HFFc6 (cell line): ENCODE results near the gene NTMT1. TPM values are rescaled to one million over a fixed set of nuclear protein-coding genes. Genes with fewer than 3 reads are reported as not detected.
A peak's percentile ranks its signal among the peaks of the same experiment; 100 is the strongest.

Experiments used
- DNase-seq: peaks from one replicate; pipeline ENCODE4 v3.0.0-alpha.2; 2018
- H3K27ac Mint-ChIP-seq: 2 replicates; pipeline ENCODE4 v1.8.0; 2020; ENCODE audit warnings: mild to moderate bottlenecking, mixed read lengths
- H3K27me3 Mint-ChIP-seq: 2 replicates; pipeline ENCODE4 v1.8.0; 2021; ENCODE audit warnings: mild to moderate bottlenecking, moderate library complexity, mixed read lengths; ENCODE audit not compliant: insufficient read depth
- H3K36me3 Mint-ChIP-seq: 2 replicates; pipeline ENCODE4 v1.8.0; 2021; ENCODE audit warnings: low read depth, mixed read lengths
- H3K4me1 Mint-ChIP-seq: 2 replicates; pipeline ENCODE4 v1.8.0; 2020; ENCODE audit warnings: low read depth, mixed read lengths
- H3K4me3 Mint-ChIP-seq: 2 replicates; pipeline ENCODE4 v1.8.0; 2020; ENCODE audit warnings: mild to moderate bottlenecking, moderate library complexity, mixed read lengths
- H3K9me3 Mint-ChIP-seq: 2 replicates; pipeline ENCODE4 v1.8.0; 2020; ENCODE audit warnings: mild to moderate bottlenecking, mixed read lengths
- CTCF ChIP-seq: fragments of 200-600 bp; sonication (generic); IDR thresholded peaks from 2 replicates; pipeline ENCODE4 v1.5.0; 2021; ENCODE audit warnings: antibody characterized with exemption, mild to moderate bottlenecking
- long read RNA-seq: library from polyadenylated mRNA; unstranded; transcript quantifications from one replicate; pipeline ENCODE4 v2.0.0, GENCODE V29; 2019
- total RNA-seq, 6 experiments: library from RNA; stranded (reverse); fragmentation: NEBNext Ultra II Directional; extraction: Animal tissue kit (Norgen Biotek cat#: 25700); gene quantifications; 2 replicates in 1 of 6; 3 replicates in 5 of 6; pipeline ENCODE4 v1.2.3, GENCODE V29; 2021

The NTMT1 gene
- total RNA-seq: 10 to 100 TPM; 81.6 to 90.0 (median 87.7) TPM
- long read RNA-seq, transcript NTMT1-207 (3 exons, 1,072 nt): minor isoform, 7 of 141 reads
- long read RNA-seq, transcript NTMT1-202 (4 exons, 741 nt): minor isoform, 31 of 141 reads
- long read RNA-seq, transcript NTMT1-203 (4 exons, 1,315 nt): major isoform, 71 of 141 reads
- long read RNA-seq, partial matches to known transcripts: 4 of 141 reads
- long read RNA-seq, other reads (novel, unspliced or antisense): 18 of 141 reads

GRCh38 chr9:129626079-129626624 is at the start of gene NTMT1:
NTMT1 (plus strand) TSS chr9:129626163; CDS start chr9:129632704, 6,541 bp downstream.
- Mint-ChIP-seq H3K4me3 (peak within 1 kb of the TSS; percentile 88), H3K9me3 (no peaks in the 10 kb centered on the region), H3K27me3 (no peaks in the 10 kb centered on the region; the same call in 1 of the 2 replicates), H3K27ac (peak within 1 kb of the TSS; percentile 96), H3K36me3 (peaks cover 7% of the 10 kb centered on the region), H3K4me1 (peaks cover 63% of the 10 kb centered on the region)
- no peak for TF ChIP-seq CTCF
- peak; percentile 74 for DNase-seq

- Mint-ChIP-seq H3K27ac (peak overlapping the region; percentile 90), H3K4me1 (peaks cover 38% of the 10 kb centered on the region), H3K36me3 (peaks cover 14% of the 10 kb centered on the region), H3K9me3 (peaks cover 15% of the 10 kb centered on the region), H3K4me3 (peak overlapping the region; percentile 53), H3K27me3 (peaks cover 3% of the 10 kb centered on the region)
- no peak for TF ChIP-seq CTCF
- DNase-seq: peak; percentile 63
Measured at GRCh38 chr9:129576546-129577543, 49.1 kb upstream of the NTMT1 start.

GRCh38 chr9:129579294-129579693 is 46.7 kb upstream of the NTMT1 start:
- Mint-ChIP-seq H3K9me3 (peaks cover 9% of the 10 kb centered on the region; the same call in 1 of the 2 replicates), H3K27ac (no peak overlapping the region), H3K36me3 (peaks cover 6% of the 10 kb centered on the region), H3K4me3 (no peak overlapping the region), H3K27me3 (peaks cover 3% of the 10 kb centered on the region), H3K4me1 (peaks cover 31% of the 10 kb centered on the region)
- DNase-seq: no peak
- TF ChIP-seq CTCF: no peak

- Mint-ChIP-seq H3K4me3 (no peak overlapping the region), H3K27me3 (peaks cover 3% of the 10 kb centered on the region; the same call in 1 of the 2 replicates), H3K36me3 (peaks cover 6% of the 10 kb centered on the region), H3K4me1 (peaks cover 29% of the 10 kb centered on the region), H3K27ac (no peak overlapping the region), H3K9me3 (peaks cover 9% of the 10 kb centered on the region; the same call in 1 of the 2 replicates)
- DNase-seq: no peak
- TF ChIP-seq CTCF: no peak
Measured at GRCh38 chr9:129580211-129580915, 45.6 kb upstream of the NTMT1 start.
